Measurements from ENCODE around the gene APOD. TPM values are rescaled to one million over a fixed set of nuclear protein-coding genes. Genes with fewer than 3 reads are reported as not detected.
"Not testable (repeated sequence)": the region's sequence is repeated elsewhere in the genome, so short reads cannot be mapped to it uniquely, and the experiment has no call there.

APOD gene
- total RNA-seq, 1 donor from 2014 or later = 549 TPM

- Histone ChIP-seq H3K4me1 (no peaks in the 10 kb centered on the region), H3K4me3 (no peak overlapping the region), H3K27ac (no peak overlapping the region), H3K9me3 (no peaks in the 10 kb centered on the region), H3K27me3 (no peaks in the 10 kb centered on the region), H3K36me3 (no peaks in the 10 kb centered on the region)
- intact Hi-C loops (cut with DNase I) = no loop called here
- DNase-seq (ENCODE audit: extremely low spot score in 2 of 2) = no peak
- TF ChIP-seq POLR2AphosphoS5 (IDR thresholded peaks at IDR 0.05; ENCODE audit: insufficient read depth in 1 of 2, low read depth in 1 of 2) = no peak
- TF ChIP-seq POLR2A (IDR thresholded peaks at IDR 0.05) = no peak
- no peak for TF ChIP-seq CTCF (IDR thresholded peaks at IDR 0.05)
Measured at GRCh38 chr3:195616681-195617080, 32.9 kb upstream of the APOD start.

DNA sequence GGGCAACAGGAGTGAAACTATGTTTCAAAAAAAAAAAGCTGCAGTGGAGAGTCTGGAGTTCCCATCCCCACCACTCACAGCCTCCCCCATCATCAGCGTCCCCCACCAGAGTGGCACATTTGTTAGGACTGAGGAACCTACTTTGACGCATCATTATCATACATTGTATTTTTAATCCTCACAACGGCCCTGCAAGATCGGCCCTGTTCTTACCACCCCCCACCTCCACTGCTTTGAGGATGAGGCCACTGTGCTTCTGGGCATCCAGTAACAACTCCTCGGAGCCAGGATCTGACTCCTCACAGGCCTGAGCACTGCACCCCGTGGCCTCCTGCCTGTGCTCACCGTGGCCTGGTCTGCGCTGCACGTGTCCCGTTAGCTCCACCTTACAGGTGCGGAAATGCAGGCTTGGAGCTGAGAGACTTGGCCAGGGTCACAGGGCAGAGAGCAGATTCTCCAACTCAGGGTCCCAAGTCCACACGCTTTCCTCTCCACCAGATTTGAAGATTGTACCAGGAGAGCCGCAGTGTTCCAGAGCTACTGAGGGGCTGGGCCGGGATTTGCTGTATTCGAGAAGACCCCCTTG is 32.3 kb upstream of the APOD start:
- H3K27ac ChIP-seq = not testable (repeated sequence)

GRCh38 chr3:195614672-195615504 is 31.1 kb upstream of the APOD start:
- H3K36me3 ChIP-seq; H3K4me1 ChIP-seq; intact Hi-C loops (cut with DNase I); H3K9me3 ChIP-seq; H3K27me3 ChIP-seq; DNase-seq (ENCODE audit: extremely low spot score in 2 of 2); H3K27ac ChIP-seq; H3K4me3 ChIP-seq: not testable (repeated sequence)

More for the DNA sequence above, 32.3 kb upstream of the APOD start:
- DNase-seq (ENCODE audit: extremely low spot score in 2 of 2); H3K4me3 ChIP-seq; intact Hi-C loops (cut with DNase I); H3K36me3 ChIP-seq; H3K4me1 ChIP-seq; H3K9me3 ChIP-seq; H3K27me3 ChIP-seq: not testable (repeated sequence)

GRCh38 chr3:195613468-195614069 is 29.8 kb upstream of the APOD start:
- intact Hi-C loops (cut with DNase I) = no loop called here
- no peaks in the 10 kb centered on the region for H3K9me3 ChIP-seq
- DNase-seq (ENCODE audit: extremely low spot score in 2 of 2) = no peak
- H3K4me1 ChIP-seq = no peaks in the 10 kb centered on the region
- H3K27ac ChIP-seq = no peak overlapping the region
- H3K27me3 ChIP-seq = no peaks in the 10 kb centered on the region
- no peaks in the 10 kb centered on the region for H3K36me3 ChIP-seq
- no peak overlapping the region for H3K4me3 ChIP-seq
- TF ChIP-seq POLR2AphosphoS5 (IDR thresholded peaks at IDR 0.05; ENCODE audit: insufficient read depth in 1 of 2, low read depth in 1 of 2) (no peak), CTCF (IDR thresholded peaks at IDR 0.05) (no peak)

- H3K27me3 ChIP-seq = no peaks in the 10 kb centered on the region
- H3K4me3 ChIP-seq = no peak overlapping the region
- no peak for DNase-seq (ENCODE audit: extremely low spot score in 2 of 2)
- no peaks in the 10 kb centered on the region for H3K36me3 ChIP-seq
- intact Hi-C loops (cut with DNase I) = no loop called here
- TF ChIP-seq POLR2AphosphoS5 (IDR thresholded peaks at IDR 0.05; ENCODE audit: insufficient read depth in 1 of 2, low read depth in 1 of 2) = no peak
- TF ChIP-seq CTCF (IDR thresholded peaks at IDR 0.05) = no peak
- TF ChIP-seq POLR2A (IDR thresholded peaks at IDR 0.05) = no peak
- H3K4me1 ChIP-seq = no peaks in the 10 kb centered on the region
- H3K9me3 ChIP-seq = no peaks in the 10 kb centered on the region
- peak overlapping the region; percentile 59 for H3K27ac ChIP-seq
Measured at GRCh38 chr3:195612075-195612800, 28.5 kb upstream of the APOD start.

All from vagina (tissue), 2 donors.